AG04450 (cell line): ENCODE measurements around the gene PLPP1. TPM values are rescaled to one million over a fixed set of nuclear protein-coding genes. Genes with fewer than 3 reads are reported as not detected.

Experiments used
- CTCF ChIA-PET: fragments of 300-600, 350-600 bp; formaldehyde crosslinking; extraction: SDS; loops from one replicate; lab custom pipeline; 2022; ENCODE audit warnings: antibody characterized with exemption, inconsistent platforms; lab: Charles Lee
- POLR2A ChIA-PET: fragments of 350-600 bp; formaldehyde crosslinking; extraction: SDS; loops from one replicate; lab custom pipeline; 2021; ENCODE audit warnings: antibody characterized with exemption, inconsistent platforms; lab: Yijun Ruan, JAX
- DNase-seq: peaks from one replicate; pipeline ENCODE4 v3.0.0-alpha.2; 2011; ENCODE audit warnings: low read depth, low spot score
- H3K27ac ChIP-seq: one replicate; pipeline ENCODE4 v1.5.1; 2012; ENCODE audit warnings: low read depth, low read length, control low read depth
- H3K27me3 ChIP-seq: one replicate; pipeline ENCODE4 v1.6.0; 2012; ENCODE audit warnings: low read length; ENCODE audit not compliant: control insufficient read depth, insufficient read depth
- H3K4me3 ChIP-seq: 2 replicates; pipeline ENCODE4 v1.5.1; 2011; ENCODE audit warnings: mild to moderate bottlenecking, low read depth, low read length, control low read depth
- H3K9me3 ChIP-seq: 2 replicates; pipeline ENCODE4 v1.5.1; 2012; ENCODE audit warnings: low read length; ENCODE audit not compliant: control insufficient read depth, insufficient read depth
- CTCF ChIP-seq: IDR thresholded peaks from 2 replicates; pipeline ENCODE4 v1.5.1; 2011; ENCODE audit warnings: low read depth, low read length, control low read depth, inconsistent platforms
- polyA plus RNA-seq: library from polyadenylated mRNA; depleted of rRNA; stranded (reverse); fragments of >200 nt; gene quantifications from 2 replicates; pipeline ENCODE4 v1.2.3, GENCODE V29; 2011; rRNA removed
- small RNA-seq: library from RNA; depleted of rRNA; stranded (forward); fragments of <200 nt; gene quantifications from one replicate; pipeline ENCODE3, GENCODE V24; 2012; ENCODE audit warnings: low read depth; ENCODE audit not compliant: insufficient read length

Gene PLPP1
- polyA plus RNA-seq, 1 experiment: 54.9 TPM

GRCh38 chr5:55383254-55383653 lies 151.5 kb downstream of the PLPP1 start:
- Histone ChIP-seq H3K4me3 (no peak overlapping the region), H3K27me3 (no peaks in the 10 kb centered on the region), H3K27ac (no peak overlapping the region), H3K9me3 (no peaks in the 10 kb centered on the region)
- no peak for TF ChIP-seq CTCF
- no peak for DNase-seq
- ChIA-PET CTCF (interaction anchor here (1.0 kb wide), 1 partner anchor 309 kb away, joined by 3 read pairs; no protein-coding TSS in a partner anchor), POLR2A (no interaction called here)

- ChIA-PET CTCF (no interaction called here), POLR2A (no interaction called here)
- TF ChIP-seq CTCF: no peak
- Histone ChIP-seq H3K27me3 (no peaks in the 10 kb centered on the region), H3K4me3 (no peak overlapping the region), H3K27ac (no peak overlapping the region), H3K9me3 (no peaks in the 10 kb centered on the region)
- DNase-seq: no peak
Observed at GRCh38 chr5:55377810-55378209, 157.0 kb downstream of the PLPP1 start.

Small RNA genes lying within 50 kb of the gene (small RNA-seq; reads per million reads assigned to genes)
- not detected for gene MIR5687

Other genes with a start within 250 kb of the PLPP1 start
- gene DHX29, start 227.3 kb downstream of the PLPP1 start, polyA plus RNA-seq: 10.8 and 14.3 TPM in 2 replicates
- gene MTREX, start 227.0 kb downstream of the PLPP1 start, polyA plus RNA-seq: 37.2 and 61.7 TPM in 2 replicates
- gene SLC38A9, start 177.4 kb upstream of the PLPP1 start, polyA plus RNA-seq: 21.1 and 25.3 TPM in 2 replicates
- gene DDX4, start 203.1 kb upstream of the PLPP1 start, polyA plus RNA-seq: not detected in 2 replicates